GM18498 (cell line): ENCODE measurements around the gene AANAT.
"Not testable (repeated sequence)": the region's sequence is repeated elsewhere in the genome, so short reads cannot be mapped to it uniquely, and the experiment has no call there.

Experiments used
- ATAC-seq: cut with Tn5 transposase; IDR thresholded peaks from one replicate; pipeline ENCODE4 v1.9.1; 2021; ENCODE audit warnings: mild to moderate bottlenecking, moderate library complexity; ENCODE audit not compliant: unreplicated experiment

AANAT gene

DNA sequence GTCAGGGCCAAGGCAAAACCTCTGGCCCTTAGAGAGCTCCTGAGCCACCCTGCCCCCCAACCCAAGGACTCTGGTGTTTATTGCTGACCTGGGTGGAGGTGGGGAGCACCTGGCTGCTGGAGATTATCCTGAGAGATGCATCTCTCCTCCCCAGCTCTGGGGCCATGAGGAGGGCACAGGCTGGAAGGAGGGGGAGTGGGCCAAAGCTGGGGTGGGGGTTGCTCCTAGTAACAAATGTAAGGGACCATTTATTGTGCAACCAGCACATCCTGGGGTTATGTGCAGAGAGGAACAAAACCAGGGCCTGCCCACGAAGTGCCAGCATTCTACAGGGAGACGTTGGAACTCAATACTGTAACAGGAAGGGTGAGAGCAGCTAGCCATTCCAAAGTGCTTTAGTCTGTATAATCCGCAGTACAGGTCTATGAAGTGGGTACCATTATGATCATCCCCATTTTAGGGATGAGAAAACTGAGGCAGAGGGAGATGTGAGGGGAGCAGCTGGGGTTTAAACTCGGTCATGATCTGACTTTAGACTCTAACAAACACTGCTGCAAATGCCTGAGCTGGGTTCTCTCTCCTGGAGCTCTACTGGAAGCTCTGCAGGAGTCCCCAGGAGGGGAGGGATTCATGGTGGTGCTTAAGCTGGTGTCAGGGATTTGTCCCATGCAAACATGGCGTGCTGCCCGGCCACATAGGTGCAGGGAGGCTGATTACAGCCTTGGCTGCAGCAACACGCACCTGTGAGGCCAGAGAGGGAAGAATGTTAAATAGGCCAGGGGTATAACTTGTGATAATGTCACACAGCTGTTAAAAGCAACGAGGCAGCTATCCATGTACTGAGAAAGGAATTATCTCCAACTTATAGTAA is 35.2 kb downstream of the AANAT start:
- no peak for ATAC-seq

DNA sequence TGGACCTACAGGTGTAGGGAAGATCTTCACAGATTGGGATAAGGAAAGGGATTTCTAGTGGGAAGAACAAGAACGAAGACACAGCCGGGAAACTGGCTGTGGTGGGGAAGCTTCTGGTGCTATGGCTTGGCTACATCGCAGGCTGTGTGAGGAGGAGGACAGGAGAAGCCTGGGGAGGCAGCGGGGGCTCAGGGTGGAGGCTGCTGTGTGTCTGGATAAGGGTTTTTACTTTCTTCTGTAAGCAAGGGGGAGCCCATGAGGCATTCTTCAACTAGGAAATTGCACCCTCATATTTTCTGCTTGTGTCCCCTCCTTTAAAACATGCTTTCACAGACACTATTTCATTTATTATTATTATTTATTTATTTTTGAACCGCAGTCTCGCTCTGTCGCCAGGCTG is 36.7 kb downstream of the AANAT start:
- no peak for ATAC-seq

- no peak for ATAC-seq
Measured at GRCh38 chr17:76506408-76507345, 39.3 kb downstream of the AANAT start.

DNA sequence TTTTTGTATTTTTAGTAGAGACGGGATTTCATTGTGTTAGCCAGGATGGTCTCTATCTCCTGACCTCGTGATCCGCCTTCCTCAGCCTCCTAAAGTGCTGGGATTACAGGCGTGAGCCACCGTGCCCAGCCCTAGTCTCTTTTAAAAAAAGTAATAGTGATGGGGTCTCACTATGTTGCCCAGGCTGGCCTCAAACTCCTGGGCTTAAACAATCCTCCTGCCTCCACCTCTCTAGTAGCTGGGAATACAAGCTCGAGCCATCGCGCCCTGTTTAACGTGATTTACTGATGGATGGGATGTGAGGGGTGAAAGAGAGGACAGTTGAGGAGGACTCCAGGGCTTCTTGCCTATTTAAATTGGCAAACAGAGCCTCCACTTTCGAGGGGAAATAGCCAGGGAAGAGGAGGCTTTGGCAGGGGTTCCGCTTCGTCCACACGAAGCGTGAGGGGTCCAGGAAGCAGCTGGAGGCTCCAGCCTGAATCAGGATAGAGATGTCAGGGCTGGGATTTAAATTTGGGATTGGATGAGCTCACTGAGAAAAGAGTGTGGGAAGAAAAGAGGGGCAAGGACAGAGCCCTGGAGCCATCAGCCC is 41.2 kb downstream of the AANAT start:
- ATAC-seq, result not testable (repeated sequence)

DNA sequence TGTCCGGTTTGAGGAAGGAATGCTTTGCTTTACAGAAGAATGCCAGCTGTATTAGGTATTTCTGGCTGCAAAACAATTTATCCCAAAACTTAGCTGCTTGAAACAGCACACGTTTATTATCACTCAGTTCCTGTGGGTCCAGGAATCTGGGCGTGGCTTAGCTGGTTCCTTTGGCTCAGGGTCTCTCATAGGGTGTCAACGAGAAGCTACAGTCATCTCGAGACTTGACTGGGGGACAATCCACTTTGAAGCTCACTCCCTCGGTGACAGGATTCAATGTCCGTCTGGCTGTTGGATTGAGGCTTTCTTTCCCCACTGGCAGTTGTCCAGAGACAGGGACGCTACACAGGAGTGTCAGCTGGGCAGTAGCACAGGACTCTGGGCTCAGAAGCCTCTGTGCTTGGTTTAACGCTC is 43.4 kb downstream of the AANAT start:
- ATAC-seq, result no peak

GRCh38 chr17:76511668-76512365 is 44.4 kb downstream of the AANAT start:
- no peak for ATAC-seq

- no peak for ATAC-seq
Measured at GRCh38 chr17:76512366-76513305, 45.2 kb downstream of the AANAT start.

DNA sequence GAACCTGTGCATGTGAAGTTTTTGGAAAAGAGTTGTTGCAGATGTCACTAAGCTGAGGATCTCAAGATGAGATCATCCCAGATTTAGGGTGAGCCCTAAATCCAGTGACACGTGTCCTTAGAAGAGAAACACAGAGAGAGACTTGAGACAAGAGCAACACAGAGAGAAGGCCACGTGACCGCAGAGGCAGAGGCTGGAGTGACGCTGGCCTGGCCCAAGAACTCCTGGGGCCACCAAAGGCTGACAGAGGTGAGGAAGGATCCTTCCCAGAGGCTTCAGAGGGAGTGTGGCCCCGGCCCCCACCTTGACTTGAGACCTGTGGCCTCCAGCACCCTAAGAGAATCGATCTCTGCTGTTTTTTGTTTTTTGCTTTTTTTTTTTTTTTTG is 45.9 kb downstream of the AANAT start:
- no peak for ATAC-seq

- not testable (repeated sequence) for ATAC-seq
Measured at GRCh38 chr17:76514355-76514754, 47.0 kb downstream of the AANAT start.

GRCh38 chr17:76515274-76515949 is 48.0 kb downstream of the AANAT start:
- peak; percentile 61 for ATAC-seq

- no peak for ATAC-seq
Measured at GRCh38 chr17:76517638-76518038, 50.2 kb downstream of the AANAT start.

- no peak for ATAC-seq
Measured at GRCh38 chr17:76519048-76519966, 51.9 kb downstream of the AANAT start.
